Measurements from ENCODE around the gene IL1RAPL1.

GRCh38 chrX:28581522-28581921, 5.7 kb upstream of the IL1RAPL1 start:
- TF ChIP-seq EZH2 (IDR thresholded peaks at IDR 0.05; ENCODE audit: borderline replicate concordance, low read depth, low read length, severe bottlenecking) (no peak), CTCF (IDR thresholded peaks at IDR 0.05; ENCODE audit: borderline replicate concordance, extremely low read depth, low read length, poor library complexity, severe bottlenecking) (no peak)

Data from DND-41 (cell line).